ENCODE measurements around the gene NEU3. TPM values are rescaled to one million over a fixed set of nuclear protein-coding genes. Genes with fewer than 3 reads are reported as not detected.

Gene NEU3
- total and polyA plus RNA-seq, 2 of the 4 experiments (the other 2 are of a cell fraction) = 5.5 to 10.6 TPM

DNA sequence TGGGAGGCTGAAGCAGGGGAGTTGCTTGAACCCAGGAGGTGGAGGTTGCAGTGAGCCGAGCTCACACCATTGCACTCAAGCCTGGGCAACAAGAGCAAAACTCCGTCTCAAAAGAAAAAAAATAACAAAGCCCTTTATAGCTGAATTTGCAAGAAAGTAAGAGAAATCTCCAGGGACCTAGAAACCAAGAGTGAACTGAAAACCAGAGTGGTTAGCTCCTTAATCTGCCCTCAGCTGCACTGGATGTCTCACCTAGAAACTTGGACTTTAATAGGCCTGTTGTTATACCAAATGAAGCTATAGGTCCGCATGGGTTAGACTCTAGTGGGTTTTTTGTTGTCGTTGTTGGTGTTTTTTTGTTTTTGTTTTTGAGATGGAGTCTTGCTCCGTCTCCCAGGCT is 4.1 kb downstream of the NEU3 start:
- Histone ChIP-seq H3K79me1 (ENCODE audit: low read depth in 1 of 2, low read length in 2 of 2) (peaks cover 10 to 19% of the 10 kb centered on the region in 2 experiments), H3K14ac (replicated peaks; ENCODE audit: low read depth, low read length) (no peak overlapping the region), H3K23ac (ENCODE audit: low read depth, low read length) (no peak overlapping the region), H4K5ac (ENCODE audit: low read depth, low read length) (no peak overlapping the region), H4K91ac (ENCODE audit: insufficient read depth, low read depth, low read length) (no peak overlapping the region), H3K56ac (ENCODE audit: extremely low read depth, insufficient read depth, low read length) (no peak overlapping the region), H2BK20ac (ENCODE audit: low read depth, low read length) (no peak overlapping the region), H2AK5ac (ENCODE audit: low read depth, low read length) (no peak overlapping the region), H3K27me3 (ENCODE audit: control insufficient read depth, insufficient read depth, low read length) (no peaks in the 10 kb centered on the region), H4K8ac (ENCODE audit: low read depth in 2 of 2, low read length in 2 of 2) (no peak overlapping the region), H2AK9ac (replicated peaks; ENCODE audit: low read depth, low read length, poor library complexity) (no peak overlapping the region), H2BK15ac (ENCODE audit: low read depth, low read length) (no peak overlapping the region), H3K9me1 (ENCODE audit: insufficient read depth, low read length) (0 out of 2 replicates have a peak, but pooled peaks cover 3% of the 10 kb centered on the region), H3K27ac (ENCODE audit: insufficient read depth, low read length) (no peak overlapping the region), H3K18ac (ENCODE audit: low read depth, low read length) (no peak overlapping the region), H3K4ac (ENCODE audit: low read depth, low read length) (no peak overlapping the region), H3K36me3 (ENCODE audit: control insufficient read depth, insufficient read depth, low read length) (peaks cover 7% of the 10 kb centered on the region; the same call in 1 of the 2 replicates), H2BK5ac (ENCODE audit: low read depth, low read length, poor library complexity, severe bottlenecking) (no peak overlapping the region), H3K9ac (ENCODE audit: low read depth, low read length) (no peak overlapping the region), H2BK120ac (ENCODE audit: low read depth, low read length) (no peak overlapping the region), H3K9me3 (ENCODE audit: control insufficient read depth, insufficient read depth, low read length) (no peaks in the 10 kb centered on the region), H3K4me1 (ENCODE audit: control insufficient read depth, insufficient read depth, low read length) (no peaks in the 10 kb centered on the region), H4K20me1 (ENCODE audit: insufficient read depth, low read length) (no peaks in the 10 kb centered on the region), H3K4me3 (ENCODE audit: insufficient read depth, low read depth, low read length) (no peak overlapping the region), H3K4me2 (ENCODE audit: low read depth, low read length) (no peak overlapping the region), H2AFZ (replicated peaks; ENCODE audit: low read length, poor library complexity) (no peak overlapping the region)
- in situ Hi-C loops (cut with MboI; ENCODE audit: low sequenced_read_pairs) (no loop called here), intact Hi-C loops (cut with micrococcal nuclease) (no loop called here), dilution Hi-C loops (cut with HindIII; ENCODE audit: low sequenced_read_pairs, unreplicated experiment) (no loop called here)
- ATAC-seq (ENCODE audit: low read depth) (no peak), DNase-seq (no peak)
- no TSS peak for BruUV-seq (replicated peaks)
- TF ChIP-seq BHLHE40 (IDR thresholded peaks at IDR 0.05; ENCODE audit: low read depth, low read length) = no peak
- no peak for TF ChIP-seq RFX5 (IDR thresholded peaks at IDR 0.05; ENCODE audit: low read depth, low read length)
- CTCF ChIA-PET = no interaction called here
- no CpG with 5 or more reads among the region's 5 CpGs for WGBS, 2 experiments (ENCODE audit: extremely low coverage in 2 of 2, insufficient read length in 1 of 2)
- POLR2A ChIA-PET (ENCODE audit: unreplicated experiment) = no interaction called here
